Endometrium (tissue), 2 donors: ENCODE data around the gene BBS9.
"Not testable (repeated sequence)": the region's sequence is repeated elsewhere in the genome, so short reads cannot be mapped to it uniquely, and the experiment has no call there.

Experiments used
- FAIRE-seq: peaks from 2 replicates; lab custom pipeline; 2012; peaks lifted over from hg19 to GRCh38; lab: Jason Lieb, UNC
- donor health status: control.
- donor health status: control.

Gene BBS9

GRCh38 chr7:33432821-33433220 lies 303.5 kb downstream of the BBS9 start:
- no peak for FAIRE-seq

DNA sequence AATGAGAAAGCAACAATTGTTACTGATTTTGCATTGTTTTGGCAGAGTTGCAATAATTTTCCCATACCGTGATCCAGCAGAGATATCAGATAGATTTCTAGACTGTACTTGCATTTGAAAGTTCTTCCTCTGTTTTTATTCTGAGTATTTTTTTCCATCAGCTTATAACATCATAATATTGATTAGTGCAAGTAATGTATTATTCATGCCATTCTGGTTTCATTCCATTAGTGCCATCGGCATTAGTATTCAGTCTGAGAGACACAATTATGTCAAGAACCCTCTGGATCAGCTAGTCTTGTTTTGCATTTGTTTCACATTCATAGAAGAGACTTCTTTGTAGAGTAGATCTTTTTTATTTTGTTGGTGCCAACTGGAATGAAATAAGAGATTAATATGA lies 304.0 kb downstream of the BBS9 start:
- FAIRE-seq, result no peak

GRCh38 chr7:33444511-33444910 lies 315.1 kb downstream of the BBS9 start:
- FAIRE-seq, result no peak

DNA sequence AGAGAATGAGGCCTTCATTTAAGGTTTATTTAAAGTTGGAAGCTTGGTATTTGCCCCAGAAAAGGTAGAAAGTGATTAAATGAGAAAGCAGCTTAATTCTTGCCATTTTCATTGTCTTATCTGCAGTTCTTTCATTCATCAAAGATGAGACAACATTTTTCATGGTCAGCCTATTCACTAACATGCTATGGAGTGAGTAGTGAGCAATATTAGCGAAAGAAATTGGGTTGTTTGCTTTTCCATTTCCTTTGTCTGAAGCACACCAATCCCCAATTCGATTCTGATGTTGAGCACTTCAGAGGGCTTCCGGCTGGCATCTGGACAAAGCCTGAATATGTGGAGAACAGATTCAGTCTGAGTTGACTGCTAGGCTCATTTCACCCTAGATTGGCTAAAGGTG lies 317.2 kb downstream of the BBS9 start:
- no peak for FAIRE-seq

- no peak for FAIRE-seq
These were observed 318.7 kb downstream of the BBS9 start for GRCh38 chr7:33448035-33448434.

DNA sequence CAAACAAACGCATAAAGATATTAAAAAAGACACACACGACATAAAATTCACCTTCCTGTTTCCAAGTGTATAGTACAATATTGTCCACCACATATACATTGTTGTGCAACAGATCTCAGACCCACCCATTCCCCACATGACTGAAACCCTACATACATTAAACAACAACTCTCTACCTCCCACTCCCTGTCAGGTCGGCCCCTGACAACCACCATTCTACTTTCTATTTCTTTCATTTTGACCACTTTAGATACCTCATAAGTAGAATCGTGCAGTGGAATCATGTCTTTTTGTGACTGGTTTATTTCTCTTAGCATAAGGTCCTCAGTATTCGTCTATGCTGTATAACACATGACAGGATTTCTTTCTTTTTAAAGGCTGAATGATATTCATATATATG lies 320.5 kb downstream of the BBS9 start:
- no peak for FAIRE-seq

DNA sequence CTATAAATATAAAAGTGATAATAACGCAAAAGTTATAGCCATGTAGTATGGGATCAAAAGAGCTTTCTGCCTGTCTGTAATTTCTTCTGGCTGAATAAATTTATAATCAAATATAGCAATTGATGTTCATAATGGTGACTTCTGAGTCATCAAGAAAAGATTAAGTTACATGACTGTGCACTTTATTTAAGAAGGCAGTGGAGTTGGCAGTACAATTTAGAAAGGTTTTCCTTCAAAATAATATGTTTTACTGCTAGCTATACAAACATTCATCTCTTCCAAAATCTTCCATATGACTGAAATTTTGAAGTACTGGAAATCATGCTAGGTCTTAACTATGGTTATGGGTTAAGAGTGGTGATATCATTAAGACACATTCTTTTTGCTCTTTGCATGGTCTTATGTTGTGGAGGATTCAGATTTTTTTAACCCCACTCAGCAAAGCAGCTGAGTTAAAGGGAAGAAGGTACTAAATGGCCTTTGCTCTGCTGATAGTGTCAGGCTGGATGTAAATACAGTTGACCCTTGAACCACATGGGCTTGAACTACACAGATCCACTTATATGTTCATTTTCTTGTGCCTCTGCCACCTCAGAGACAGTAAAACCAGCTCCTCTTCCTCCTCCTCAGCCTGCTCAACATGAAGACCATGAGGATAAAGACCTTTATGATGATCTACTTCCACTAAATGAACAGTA lies 323.6 kb downstream of the BBS9 start:
- no peak for FAIRE-seq

GRCh38 chr7:33457039-33457438 lies 327.7 kb downstream of the BBS9 start:
- no peak for FAIRE-seq

DNA sequence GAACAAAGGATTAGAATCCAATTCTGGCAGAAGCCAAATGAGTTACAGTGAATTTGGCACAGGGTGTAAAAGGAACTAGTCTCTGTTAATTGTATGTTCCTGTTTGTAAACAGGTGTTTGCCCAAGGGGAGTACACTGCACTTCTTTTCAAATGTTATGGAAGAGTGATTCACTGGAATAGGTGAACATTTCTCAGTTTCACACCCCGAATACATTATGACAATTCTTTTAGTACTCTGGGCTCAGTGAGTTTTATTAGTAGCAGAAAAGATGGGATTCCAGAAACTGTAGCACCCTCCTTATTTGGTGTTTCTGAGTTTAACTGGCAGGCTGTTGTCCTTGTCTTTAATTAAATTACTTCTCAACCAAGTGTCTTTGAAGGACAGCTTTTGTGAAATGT lies 329.2 kb downstream of the BBS9 start:
- no peak for FAIRE-seq

DNA sequence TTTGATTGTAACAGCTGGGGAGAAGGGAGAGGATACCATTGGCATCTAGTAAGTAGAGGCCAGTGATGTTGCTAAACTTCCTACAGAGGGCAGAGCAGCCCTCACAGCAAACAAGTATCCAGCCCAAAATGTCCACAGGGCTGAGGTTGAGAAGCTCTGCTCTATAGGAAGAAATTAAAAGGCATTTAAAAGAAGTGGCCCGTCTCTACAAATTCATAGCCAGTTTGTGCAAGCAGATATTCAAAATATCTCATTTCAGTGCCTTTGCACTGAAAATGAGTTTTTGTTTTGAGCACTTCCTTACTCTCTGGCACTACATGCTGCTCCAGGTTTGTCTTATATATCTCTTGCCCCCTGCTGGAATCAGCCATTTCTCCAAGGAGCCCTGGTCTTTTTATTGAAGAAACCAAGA lies 330.0 kb downstream of the BBS9 start:
- no peak for FAIRE-seq

DNA sequence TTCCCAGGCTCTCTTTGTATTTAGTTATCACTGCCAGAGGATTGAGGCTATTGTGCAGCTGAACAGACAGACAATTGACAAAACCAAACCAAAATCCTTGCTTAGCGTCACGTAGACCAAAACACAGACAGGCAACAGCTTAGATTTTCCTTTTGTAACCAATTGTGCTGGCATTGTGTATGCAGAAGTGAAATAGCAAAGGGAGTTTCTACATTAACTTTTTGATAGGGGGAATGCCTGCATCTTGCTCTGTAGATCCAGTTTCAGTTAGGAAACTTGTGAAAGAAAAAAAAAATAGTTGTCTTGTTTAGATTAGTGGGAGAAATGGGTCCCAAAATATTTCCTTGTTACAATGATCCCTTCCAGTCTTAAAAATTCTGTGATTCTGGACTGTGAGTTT lies 333.8 kb downstream of the BBS9 start:
- FAIRE-seq, result no peak

DNA sequence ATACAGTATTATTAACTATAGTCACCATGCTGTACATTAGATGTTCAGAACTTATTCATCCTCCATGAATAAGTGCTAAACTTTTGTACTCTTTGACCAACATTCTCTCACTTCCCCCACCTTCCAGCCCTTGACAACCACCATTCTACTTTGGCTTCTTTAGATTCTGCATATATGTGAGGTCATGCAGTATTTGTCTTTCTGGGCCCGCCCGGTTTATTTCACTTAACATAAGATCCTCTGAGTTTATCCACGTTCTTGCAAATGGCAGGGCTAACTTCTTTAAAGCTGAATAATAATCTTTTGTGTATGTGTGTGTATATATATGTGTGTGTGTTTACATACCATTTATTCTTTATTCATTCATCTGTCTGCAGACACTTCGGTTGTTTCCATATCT lies 336.8 kb downstream of the BBS9 start:
- FAIRE-seq, result no peak

- FAIRE-seq, result no peak
These were observed 342.4 kb downstream of the BBS9 start for GRCh38 chr7:33471636-33472242.

DNA sequence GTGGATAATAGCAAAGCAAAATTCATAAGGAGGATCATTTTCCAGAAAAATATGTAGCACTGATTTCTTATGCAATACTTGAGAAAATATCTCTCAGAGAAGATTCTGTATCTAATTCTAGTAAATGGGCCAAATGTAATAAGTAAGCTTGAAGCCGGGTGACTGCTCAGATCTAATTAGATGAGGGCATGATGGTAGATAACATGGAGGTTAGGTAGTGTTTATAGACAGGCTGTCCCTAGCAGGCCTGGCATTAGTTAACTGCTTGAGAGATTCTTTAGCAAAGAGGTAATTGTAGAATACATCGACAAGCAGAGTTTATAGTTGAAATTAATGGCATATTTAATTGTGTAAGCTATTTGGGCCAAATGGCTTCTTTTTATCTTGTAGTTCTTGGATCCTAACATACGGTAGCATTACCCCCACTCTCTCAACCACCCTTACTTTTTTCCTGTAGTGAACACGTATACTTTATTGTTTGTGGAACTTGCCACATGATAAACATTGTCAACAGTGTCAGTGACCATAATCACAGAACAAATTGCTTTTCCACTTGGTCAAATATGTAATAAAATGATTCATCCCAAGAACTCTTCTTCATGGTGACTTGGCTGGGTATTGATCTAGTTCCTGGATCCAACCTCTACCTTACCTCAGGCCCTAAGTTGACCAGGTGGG lies 343.1 kb downstream of the BBS9 start:
- no peak for FAIRE-seq

- FAIRE-seq, result no peak
These were observed 348.5 kb downstream of the BBS9 start for GRCh38 chr7:33477719-33478480.

- FAIRE-seq, result not testable (repeated sequence)
These were observed 355.1 kb downstream of the BBS9 start for GRCh38 chr7:33484476-33484875.

GRCh38 chr7:33485747-33486493 lies 356.6 kb downstream of the BBS9 start:
- no peak for FAIRE-seq

- FAIRE-seq, result no peak
These were observed 357.3 kb downstream of the BBS9 start for GRCh38 chr7:33486633-33487032.

GRCh38 chr7:33487998-33488682 lies 358.8 kb downstream of the BBS9 start:
- no peak for FAIRE-seq

DNA sequence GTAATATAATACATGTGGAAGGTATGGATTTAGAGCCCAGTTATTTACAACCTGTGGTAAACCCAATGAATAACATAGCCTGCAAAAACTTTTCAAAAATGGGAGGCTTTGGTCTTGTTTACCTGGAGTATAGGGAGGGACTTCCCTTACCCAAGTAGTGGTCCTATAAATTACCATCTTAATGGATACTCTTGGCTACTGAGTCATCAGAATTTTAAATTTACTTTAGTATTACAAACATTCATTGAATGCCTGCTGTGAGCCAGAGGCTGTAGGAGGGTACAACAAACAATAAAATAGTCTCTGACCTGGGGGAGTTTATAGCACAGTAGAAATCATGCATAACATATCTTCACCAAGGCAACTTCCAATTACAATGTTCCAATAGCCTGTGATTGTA lies 365.1 kb downstream of the BBS9 start:
- no peak for FAIRE-seq

- FAIRE-seq, result no peak
These were observed 365.8 kb downstream of the BBS9 start for GRCh38 chr7:33495207-33495606.

DNA sequence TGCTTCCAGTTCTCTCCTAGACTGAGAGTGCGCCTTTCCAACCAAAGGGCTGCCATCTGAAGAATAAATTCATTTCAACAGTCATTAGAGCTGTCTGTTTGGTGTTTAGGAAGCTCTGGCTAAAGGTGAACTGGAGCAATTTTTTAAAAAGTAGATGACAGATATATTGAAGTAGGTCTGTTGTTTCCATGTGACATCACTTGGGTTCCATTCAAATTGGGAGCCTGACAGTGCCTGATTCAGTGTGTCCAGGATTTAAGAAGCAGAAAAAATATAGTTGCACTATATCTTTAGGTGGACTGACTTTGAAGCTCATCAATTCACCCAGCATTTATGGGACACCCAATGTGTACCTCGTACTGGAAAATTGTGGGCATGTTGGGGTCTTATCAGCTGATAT lies 367.7 kb downstream of the BBS9 start:
- FAIRE-seq, result no peak
